ENCODE measurements around the gene VSIR.

- no peak for TF ChIP-seq EZH2 (IDR thresholded peaks at IDR 0.05; ENCODE audit: insufficient read depth, poor library complexity, severe bottlenecking)
- TF ChIP-seq EZH2phosphoT487 (IDR thresholded peaks at IDR 0.05; ENCODE audit: insufficient read depth, low read depth), result no peak
Measured at GRCh38 chr10:71719464-71720201, 53.7 kb downstream of the VSIR start, which contains the start of gene C10orf105.

All from GM23248 (cell line).